Epithelial cell of proximal tubule (primary cell): ENCODE data around the gene RMND5A. TPM values are rescaled to one million over a fixed set of nuclear protein-coding genes. Genes with fewer than 3 reads are reported as not detected.

Experiments
- DNase-seq: peaks from one replicate; pipeline ENCODE4 v3.0.0-alpha.2; 2011; ENCODE audit warnings: low read depth
- H3K4me3 ChIP-seq: 2 replicates; pipeline ENCODE4 v1.5.1; 2011; ENCODE audit warnings: low read depth, mild to moderate bottlenecking, low read length
- total RNA-seq: library from RNA; depleted of rRNA; stranded (reverse); fragments of >200 nt; gene quantifications from 2 replicates; pipeline ENCODE4 v1.2.3, GENCODE V29; 2015
- TF ChIP-seq, protein P1 (sequence below): conservative IDR thresholded peaks from 2 replicates; pipeline ENCODE4 v1.5.1; 2012; ENCODE audit warnings: low read depth, mild to moderate bottlenecking, low read length

RMND5A gene
- total RNA-seq, 1 donor from 2014 or later: 20.5 TPM

DNA sequence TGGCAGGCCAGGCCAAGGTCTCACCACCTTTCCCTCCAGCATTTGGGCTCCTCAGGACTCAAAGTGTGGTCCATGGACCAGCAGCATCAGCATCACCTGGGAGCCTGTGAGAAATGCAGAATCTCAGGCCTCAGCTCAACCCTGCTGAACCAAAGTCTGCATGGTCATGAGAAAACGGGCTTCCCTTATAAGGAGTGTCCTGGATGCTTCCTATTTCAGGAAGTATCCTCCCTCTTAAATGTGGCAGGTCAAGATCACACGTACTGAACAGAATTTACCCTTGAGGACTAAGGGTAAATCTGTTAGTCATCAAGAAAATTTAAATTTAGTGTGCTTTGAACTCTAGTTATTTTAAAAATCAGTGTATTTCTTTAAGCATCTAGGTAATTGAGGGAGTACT, 58.9 kb downstream of the RMND5A start:
- TF ChIP-seq, protein P1, sequence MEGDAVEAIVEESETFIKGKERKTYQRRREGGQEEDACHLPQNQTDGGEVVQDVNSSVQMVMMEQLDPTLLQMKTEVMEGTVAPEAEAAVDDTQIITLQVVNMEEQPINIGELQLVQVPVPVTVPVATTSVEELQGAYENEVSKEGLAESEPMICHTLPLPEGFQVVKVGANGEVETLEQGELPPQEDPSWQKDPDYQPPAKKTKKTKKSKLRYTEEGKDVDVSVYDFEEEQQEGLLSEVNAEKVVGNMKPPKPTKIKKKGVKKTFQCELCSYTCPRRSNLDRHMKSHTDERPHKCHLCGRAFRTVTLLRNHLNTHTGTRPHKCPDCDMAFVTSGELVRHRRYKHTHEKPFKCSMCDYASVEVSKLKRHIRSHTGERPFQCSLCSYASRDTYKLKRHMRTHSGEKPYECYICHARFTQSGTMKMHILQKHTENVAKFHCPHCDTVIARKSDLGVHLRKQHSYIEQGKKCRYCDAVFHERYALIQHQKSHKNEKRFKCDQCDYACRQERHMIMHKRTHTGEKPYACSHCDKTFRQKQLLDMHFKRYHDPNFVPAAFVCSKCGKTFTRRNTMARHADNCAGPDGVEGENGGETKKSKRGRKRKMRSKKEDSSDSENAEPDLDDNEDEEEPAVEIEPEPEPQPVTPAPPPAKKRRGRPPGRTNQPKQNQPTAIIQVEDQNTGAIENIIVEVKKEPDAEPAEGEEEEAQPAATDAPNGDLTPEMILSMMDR: no peak

DNA sequence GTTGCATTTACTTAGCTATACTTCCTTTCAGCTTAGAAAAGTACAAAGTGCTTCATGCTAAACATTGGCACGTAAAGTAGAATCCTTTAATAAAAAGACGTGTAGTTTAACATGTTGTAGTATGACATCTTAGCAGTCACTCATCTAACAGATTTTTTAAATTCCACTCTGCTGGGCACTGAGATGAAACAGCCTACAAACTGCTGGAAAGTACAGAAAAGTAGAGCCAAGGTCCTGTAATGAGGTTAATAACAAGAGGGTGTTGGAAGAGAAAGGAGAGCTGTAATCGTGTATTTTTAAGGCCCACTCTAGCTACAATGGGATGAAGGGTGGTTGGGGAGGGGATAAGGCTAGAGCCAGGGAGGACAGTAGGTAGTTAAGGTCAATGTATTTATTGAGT, 59.9 kb downstream of the RMND5A start:
- TF ChIP-seq, protein P1: no peak
- H3K4me3 ChIP-seq: no peak overlapping the region

More for the DNA sequence above, 58.9 kb downstream of the RMND5A start:
- no peak for DNase-seq
- no peak overlapping the region for H3K4me3 ChIP-seq

DNA sequence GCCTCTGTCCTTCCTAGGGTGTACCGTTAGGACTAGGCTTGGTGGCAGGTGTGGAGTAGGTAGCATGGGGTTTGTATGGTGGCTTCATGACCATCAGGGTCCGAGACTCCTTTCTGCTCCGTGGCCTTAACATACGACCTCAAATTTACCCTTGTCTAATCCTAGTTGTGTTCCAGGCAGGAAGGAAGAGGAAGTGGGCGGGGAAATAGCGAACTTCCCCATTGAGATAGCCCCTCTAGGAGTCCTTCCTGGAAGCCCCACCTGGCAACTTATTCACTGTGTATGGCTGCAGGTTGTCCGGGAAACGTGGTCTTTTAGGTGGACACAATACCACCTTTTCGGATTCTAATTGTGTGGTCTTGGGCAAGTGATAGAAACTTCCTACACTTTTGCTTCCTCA, 61.3 kb downstream of the RMND5A start:
- TF ChIP-seq, protein P1: no peak
- no peak overlapping the region for H3K4me3 ChIP-seq
- no peak for DNase-seq

More for the DNA sequence above, 59.9 kb downstream of the RMND5A start:
- no peak for DNase-seq

DNA sequence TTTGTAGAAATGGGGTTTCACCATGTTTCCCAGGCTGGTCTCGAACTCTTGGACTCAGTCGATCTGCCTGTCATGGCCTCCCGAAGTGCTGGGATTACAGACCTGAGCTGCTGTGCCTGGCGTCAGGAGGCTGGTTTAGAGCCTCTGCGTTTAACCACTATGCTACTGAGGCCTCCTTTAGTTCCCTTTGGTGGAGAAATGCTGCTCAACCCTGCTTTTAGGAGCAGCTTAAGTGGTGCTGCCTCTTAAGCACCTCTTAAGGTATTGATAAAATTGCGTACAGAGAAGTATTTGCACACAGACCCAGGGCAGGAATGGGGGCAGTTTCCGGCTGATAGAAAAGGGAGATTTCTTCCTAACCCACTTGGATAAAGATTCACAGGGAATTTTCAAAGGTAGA, 62.7 kb downstream of the RMND5A start:
- TF ChIP-seq, protein P1: no peak
- H3K4me3 ChIP-seq: no peak overlapping the region
- no peak for DNase-seq

DNA sequence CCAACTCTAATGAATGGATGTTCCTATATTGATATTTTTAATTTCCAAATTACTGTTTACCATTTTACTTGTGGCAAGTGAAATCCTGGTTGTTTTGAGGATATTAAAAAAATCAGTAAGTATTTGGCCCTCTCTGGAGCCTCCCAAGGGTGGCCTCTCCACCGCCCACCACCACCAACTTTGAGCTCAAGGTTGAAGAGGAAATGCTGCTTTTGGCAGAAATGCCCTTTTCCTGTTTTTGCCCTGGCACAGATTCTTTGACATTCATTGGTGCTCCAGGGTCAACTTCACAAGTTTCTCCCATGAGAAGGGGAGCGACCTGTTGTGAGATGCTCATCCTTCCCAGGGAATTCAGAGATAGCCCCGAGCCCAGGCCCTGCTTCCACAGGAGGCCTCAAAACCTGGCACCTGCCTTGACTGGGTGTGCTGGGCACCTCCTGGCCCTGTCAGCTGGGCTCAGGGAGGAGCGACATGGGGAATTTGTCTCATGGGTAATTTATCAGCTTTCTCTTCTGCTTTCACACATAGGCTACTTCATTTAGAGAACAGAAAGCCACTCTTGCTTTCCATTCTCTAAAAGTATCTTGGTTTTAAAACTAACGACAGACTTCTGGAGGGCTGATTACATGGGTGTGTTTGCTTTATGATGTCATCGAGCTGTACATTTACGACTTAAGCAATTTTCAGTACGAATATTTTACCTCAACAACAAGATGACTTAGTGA, 63.7 kb downstream of the RMND5A start:
- no peak overlapping the region for H3K4me3 ChIP-seq
- TF ChIP-seq, protein P1: no peak
- DNase-seq: no peak

DNA sequence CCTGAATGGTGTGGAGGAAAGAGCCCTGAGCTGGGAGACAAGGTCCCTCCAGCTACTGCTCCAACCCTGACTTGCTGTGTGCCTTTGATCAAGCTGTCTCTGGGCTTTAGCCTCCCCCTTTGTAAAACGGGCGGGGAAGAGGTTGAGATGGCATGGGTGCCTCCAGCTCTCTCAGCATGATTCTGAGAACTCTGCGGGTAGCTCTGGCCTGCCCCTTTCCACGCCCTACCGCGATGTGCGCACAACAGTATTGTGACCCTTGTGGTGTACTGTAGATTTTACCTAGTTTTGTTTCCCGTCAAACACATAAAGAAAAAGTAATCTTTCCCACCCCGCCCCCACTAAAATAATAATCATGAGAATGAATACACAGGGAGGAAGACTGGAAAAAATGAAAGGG, 65.4 kb downstream of the RMND5A start:
- DNase-seq: no peak
- TF ChIP-seq, protein P1: no peak

DNA sequence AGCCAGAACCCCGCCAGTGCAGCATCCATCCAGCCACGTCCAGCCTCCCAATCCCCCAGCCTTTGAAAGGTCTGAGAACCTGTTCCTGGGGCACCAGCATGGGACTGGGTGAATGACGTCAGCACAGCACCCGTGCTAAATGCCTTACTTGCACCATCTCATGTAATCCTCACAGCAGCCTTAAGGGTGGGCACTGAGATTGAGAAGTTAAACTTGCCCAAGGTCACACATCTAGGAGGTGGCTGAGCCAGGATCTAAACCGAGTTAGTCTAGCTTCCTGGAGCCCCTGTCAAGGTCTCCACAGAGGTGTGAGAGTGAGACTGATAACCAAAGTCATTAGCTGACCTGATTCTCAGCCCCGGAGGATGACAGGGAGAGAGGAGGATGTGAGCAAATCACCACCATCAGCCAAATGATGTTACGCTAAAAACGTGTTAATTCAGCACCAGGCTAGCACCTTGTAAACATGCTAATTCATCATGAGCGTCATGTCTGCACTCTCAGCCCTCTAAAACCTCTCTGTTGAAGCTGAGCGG, 66.0 kb downstream of the RMND5A start:
- no peak for DNase-seq
- no peak overlapping the region for H3K4me3 ChIP-seq
- TF ChIP-seq, protein P1: no peak

More for the DNA sequence above, 65.4 kb downstream of the RMND5A start:
- H3K4me3 ChIP-seq: no peak overlapping the region
